GM12878 (cell line): ENCODE measurements around the gene LDB2. TPM values are rescaled to one million over a fixed set of nuclear protein-coding genes. Genes with fewer than 3 reads are reported as not detected.

Experiments
- ATAC-seq: fragments of 200-7000 bp; cut with Tn5 transposase; 3 replicates; pipeline ENCODE4 v1.9.1; 2020; ENCODE audit warnings: mild to moderate bottlenecking, moderate library complexity
- BruUV-seq: library from RNA; stranded (reverse); fragments of 400-500 nt; replicated peaks from 2 replicates; lab custom pipeline; 2021; lab: Mats Ljungman, UMichigan
- CTCF ChIA-PET: fragments of 300-600 bp; sonication (Branson Sonifier 250); formaldehyde crosslinking; extraction: SDS; loops from one replicate; lab custom pipeline; 2021; ENCODE audit warnings: inconsistent platforms; lab: Yijun Ruan, JAX
- POLR2A ChIA-PET: fragments of 350-600 bp; formaldehyde crosslinking; extraction: SDS; loops from one replicate; lab custom pipeline; 2021; ENCODE audit warnings: inconsistent platforms; lab: Charles Lee
- RAD21 ChIA-PET: fragments of 300-600 bp; sonication (Branson Sonifier 250); formaldehyde crosslinking; loops from one replicate; lab custom pipeline; 2023; ENCODE audit warnings: antibody characterized with exemption; ENCODE audit not compliant: unreplicated experiment; lab: Charles Lee
- SMC1A ChIA-PET: fragments of 300-600 bp; sonication (Branson Sonifier 250); formaldehyde crosslinking; loops from one replicate; lab custom pipeline; 2023; ENCODE audit not compliant: unreplicated experiment, uncharacterized antibody; lab: Charles Lee
- DNase-seq: peaks from one replicate; pipeline ENCODE4 v3.0.0-alpha.2; 2011; ENCODE audit warnings: low read depth, low spot score
- FAIRE-seq: peaks from 3 replicates; lab custom pipeline; 2011; peaks lifted over from hg19 to GRCh38; lab: Jason Lieb, UNC
- H2AFZ ChIP-seq: 2 replicates; pipeline ENCODE4 v1.6.0; 2011; ENCODE audit warnings: low read depth, low read length, control low read depth; ENCODE audit not compliant: control insufficient read depth
- H3K27ac ChIP-seq: 2 replicates; pipeline ENCODE4 v1.5.1; 2011; ENCODE audit warnings: control low read depth; ENCODE audit not compliant: control insufficient read depth, insufficient read depth
- H3K27me3 ChIP-seq, 2 experiments: replicated peaks in 1 of 2; 2 replicates each; pipeline versions ENCODE4 v1.6.0 to v1.6.1; 2011; ENCODE audit warnings: low read length in 1 of 2; ENCODE audit not compliant: control insufficient read depth in 2 of 2, insufficient read depth in 2 of 2
- H3K36me3 ChIP-seq, 2 experiments: 2 replicates each; pipeline ENCODE4 v1.5.1; 2011; ENCODE audit warnings: low read length in 1 of 2; ENCODE audit not compliant: control insufficient read depth in 2 of 2, insufficient read depth in 2 of 2
- H3K4me1 ChIP-seq: 2 replicates; pipeline ENCODE4 v1.6.1; 2011; ENCODE audit warnings: mild to moderate bottlenecking, low read length, moderate library complexity, mixed read lengths; ENCODE audit not compliant: control insufficient read depth, insufficient read depth
- H3K4me2 ChIP-seq: 2 replicates; pipeline ENCODE4 v1.6.0; 2011; ENCODE audit warnings: control low read depth; ENCODE audit not compliant: control insufficient read depth, insufficient read depth
- H3K4me3 ChIP-seq: fragments of 200-600 bp; sonication (generic); 2 replicates; pipeline ENCODE4 v1.5.1; 2016
- H3K79me2 ChIP-seq: 2 replicates; pipeline ENCODE4 v1.6.0; 2011; ENCODE audit warnings: low read length; ENCODE audit not compliant: control insufficient read depth, insufficient read depth
- H3K9ac ChIP-seq: 2 replicates; pipeline ENCODE4 v1.8.0; 2011; ENCODE audit warnings: low read length, control low read depth, mixed read lengths; ENCODE audit not compliant: control insufficient read depth, insufficient read depth
- H3K9me3 ChIP-seq: replicated peaks from 3 replicates; pipeline ENCODE4 v1.5.1; 2011; ENCODE audit warnings: mild to moderate bottlenecking, low read length; ENCODE audit not compliant: control insufficient read depth, insufficient read depth
- H4K20me1 ChIP-seq: 2 replicates; pipeline ENCODE4 v1.6.0; 2011; ENCODE audit not compliant: control insufficient read depth, insufficient read depth
- BHLHE40 ChIP-seq, 2 experiments: fragments of 450-650 bp in 1 of 2; IDR thresholded peaks; 2 replicates each; pipeline ENCODE4 v1.6.1; 2011 to 2017; ENCODE audit warnings: low read depth in 2 of 2, borderline replicate concordance in 1 of 2, improper control_type of control experiment in 1 of 2, low read length in 1 of 2, mild to moderate bottlenecking in 1 of 2
- EED ChIP-seq: sonication (generic); IDR thresholded peaks from 2 replicates; pipeline ENCODE4 v1.6.1; 2016; ENCODE audit warnings: antibody characterized with exemption, low read depth
- ELK1 ChIP-seq: IDR thresholded peaks from 2 replicates; pipeline ENCODE4 v1.6.1; 2012; ENCODE audit warnings: low read depth, low read length, improper control_type of control experiment
- EZH2 ChIP-seq: IDR thresholded peaks from 2 replicates; pipeline ENCODE4 v1.6.1; 2012; ENCODE audit warnings: low read depth, mild to moderate bottlenecking, control low read depth, inconsistent platforms, low read length, borderline replicate concordance; ENCODE audit not compliant: control insufficient read depth
- KLF5 ChIP-seq: fragments of 450-650 bp; IDR thresholded peaks from 2 replicates; pipeline ENCODE4 v1.6.1; 2014; ENCODE audit warnings: mild to moderate bottlenecking; ENCODE audit not compliant: partially characterized antibody
- LARP7 ChIP-seq: fragments of 450-650 bp; IDR thresholded peaks from 2 replicates; pipeline ENCODE4 v1.6.1; 2017; ENCODE audit warnings: mild to moderate bottlenecking
- MXI1 ChIP-seq: fragments of 150-350 bp; IDR thresholded peaks from 2 replicates; pipeline ENCODE4 v1.6.1; 2011; ENCODE audit warnings: low read depth, mild to moderate bottlenecking, inconsistent platforms, low read length, improper control_type of control experiment
- NR2C2 ChIP-seq: IDR thresholded peaks from 2 replicates; pipeline ENCODE4 v1.6.1; 2011; ENCODE audit warnings: borderline replicate concordance, low read depth; ENCODE audit not compliant: control insufficient read depth, insufficient read length
- RELB ChIP-seq: fragments of 450-650 bp; IDR thresholded peaks from 2 replicates; pipeline ENCODE4 v1.6.1; 2017; ENCODE audit warnings: low read depth, mild to moderate bottlenecking, moderate library complexity
- TARDBP ChIP-seq: IDR thresholded peaks from 2 replicates; pipeline ENCODE4 v1.6.1; 2016; ENCODE audit warnings: borderline replicate concordance
- TCF7 ChIP-seq: IDR thresholded peaks from 2 replicates; pipeline ENCODE4 v1.6.1; 2014; ENCODE audit warnings: antibody characterized with exemption, borderline replicate concordance
- USF1 ChIP-seq: IDR thresholded peaks from 2 replicates; pipeline ENCODE4 v1.6.1; 2011; ENCODE audit warnings: borderline replicate concordance, low read depth, mild to moderate bottlenecking, moderate library complexity, mixed read lengths, low read length; ENCODE audit not compliant: insufficient read depth; ENCODE audit errors: extremely low read length
- ZBED1 ChIP-seq: IDR thresholded peaks from 2 replicates; pipeline ENCODE4 v1.6.1; 2016; ENCODE audit warnings: borderline replicate concordance
- ZZZ3 ChIP-seq: IDR thresholded peaks from 2 replicates; pipeline ENCODE4 v1.6.1; 2011; ENCODE audit warnings: low read depth; ENCODE audit not compliant: control insufficient read depth, insufficient read length
- WGBS: methylation state at CpG from one replicate; pipeline ENCODE4 v1.1.6; 2016; ENCODE audit warnings: low lambda C conversion rate; ENCODE audit not compliant: insufficient replicate concordance, insufficient coverage; ENCODE audit errors: missing lambda C conversion rate; 5-methylcytosine and 5-hydroxymethylcytosine counted together
- in situ Hi-C: fragments of 300-500 bp; cut with MboI; formaldehyde crosslinking; loops from 9 replicates; pipeline ENCODE4 v1.14.3; 2018; ENCODE audit warnings: mixed read lengths
- intact Hi-C: fragments of 100-400 bp; cut with micrococcal nuclease; formaldehyde crosslinking; loops from one replicate; pipeline ENCODE4 v1.14.2; 2022; ENCODE audit not compliant: unreplicated experiment
- polyA plus RNA-seq, 11 experiments: library from polyadenylated mRNA; depleted of rRNA in 4 of 11; unstranded in 6 of 11; stranded (reverse) in 5 of 11; fragments of >200 nt; fragmentation: Nextera tagmentation in 4 of 11; fragmentation: Illumina TruSeq in 1 of 11; extraction: Ambion mirVana in 4 of 11; extraction: Trizol in 1 of 11; gene quantifications; 1 replicate in 1 of 11; 2 replicates in 10 of 11; pipeline versions ENCODE4 v1.2.1 to v1.2.3, GENCODE V29; 2011 to 2016; ENCODE audit warnings: inconsistent platforms in 2 of 11, missing spikeins in 2 of 11, low read depth in 1 of 11
- total RNA-seq, 4 experiments: library from RNA; depleted of rRNA in 3 of 4; stranded (reverse); fragments of >200 nt in 3 of 4; fragmentation: Illumina TruSeq in 1 of 4; extraction: Trizol in 1 of 4; gene quantifications; 2 replicates each; pipeline versions ENCODE4 v1.2.1 to v1.2.3, GENCODE V29; 2013 to 2021
- TF ChIP-seq, protein P1 (sequence below): IDR thresholded peaks from 2 replicates; pipeline ENCODE4 v1.6.1; 2012; ENCODE audit warnings: low read depth, low read length, improper control_type of control experiment

LDB2 gene
- total and polyA plus RNA-seq, 10 of the 15 experiments (the other 5 are each of a cell fraction or from before 2014, with no cell fraction given), result 0.15 TPM; not detected in 9

DNA sequence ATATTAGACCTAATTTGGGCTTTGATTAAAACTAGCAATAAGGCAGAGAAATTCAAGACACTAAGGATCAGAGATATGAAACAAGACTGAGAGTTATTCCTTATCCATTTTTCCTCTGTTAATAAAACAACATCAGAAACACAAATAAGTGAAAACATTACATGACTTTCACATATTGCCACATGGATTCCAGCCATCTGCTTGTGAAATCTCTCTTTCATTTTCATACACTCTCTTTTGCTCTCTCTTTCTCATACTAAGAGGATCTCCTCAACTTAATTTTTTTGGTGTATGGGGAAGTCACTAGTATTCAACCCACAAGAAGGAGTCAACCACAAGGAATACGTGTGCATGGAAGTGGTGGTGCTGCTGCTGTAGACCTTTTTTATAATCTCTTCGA is 183.0 kb downstream of the LDB2 start:
- no peak for ATAC-seq
- Histone ChIP-seq H3K4me2 (no peak overlapping the region), H3K9me3 (no peaks in the 10 kb centered on the region), H3K36me3 (no peaks in the 10 kb centered on the region), H3K4me3 (no peak overlapping the region), H3K79me2 (no peaks in the 10 kb centered on the region), H2AFZ (no peak overlapping the region), H4K20me1 (no peaks in the 10 kb centered on the region), H3K9ac (no peak overlapping the region), H3K4me1 (no peaks in the 10 kb centered on the region), H3K27me3 (no peaks in the 10 kb centered on the region), H3K27ac (no peak overlapping the region)
- ChIA-PET CTCF (no interaction called here), RAD21 (no interaction called here), POLR2A (no interaction called here), SMC1A (no interaction called here)
- intact Hi-C loops, result no loop called here
- in situ Hi-C loops, result no loop called here
- BruUV-seq, result no TSS peak
- TF ChIP-seq MXI1, result no peak
- no peak for TF ChIP-seq TCF7
- no peak for TF ChIP-seq EED
- TF ChIP-seq KLF5, result no peak
- no peak for TF ChIP-seq USF1
- DNase-seq, result no peak
- no peak for FAIRE-seq
- WGBS, result 0% methylated on average over 2 of the region's 2 CpGs

- no peaks in the 10 kb centered on the region for H3K27me3 ChIP-seq
- H3K9me3 ChIP-seq, result no peaks in the 10 kb centered on the region
- 0% methylated on average over 1 of the region's 1 CpG for WGBS
- H4K20me1 ChIP-seq, result no peaks in the 10 kb centered on the region
- no peaks in the 10 kb centered on the region for H3K36me3 ChIP-seq
- H2AFZ ChIP-seq, result no peak overlapping the region
- no peaks in the 10 kb centered on the region for H3K4me1 ChIP-seq
- DNase-seq (no peak), FAIRE-seq (no peak), ATAC-seq (no peak)
- in situ Hi-C loops, result no loop called here
- SMC1A ChIA-PET, result no interaction called here
- H3K79me2 ChIP-seq, result no peaks in the 10 kb centered on the region
- no TSS peak for BruUV-seq
- POLR2A ChIA-PET, result no interaction called here
- intact Hi-C loops, result no loop called here
- RAD21 ChIA-PET, result no interaction called here
- CTCF ChIA-PET, result no interaction called here
- no peak overlapping the region for H3K27ac ChIP-seq
- no peak overlapping the region for H3K4me2 ChIP-seq
- H3K9ac ChIP-seq, result no peak overlapping the region
- no peak overlapping the region for H3K4me3 ChIP-seq
- TF ChIP-seq NR2C2 (no peak), EZH2 (no peak), ZBED1 (no peak), BHLHE40 (IDR thresholded peaks at IDR 0.05; ENCODE audit: borderline replicate concordance in 1 of 2, low read depth in 2 of 2, low read length in 1 of 2) (no peak), RELB (no peak), LARP7 (no peak), TARDBP (no peak), ELK1 (no peak), ZZZ3 (no peak)
- TF ChIP-seq, protein P1, sequence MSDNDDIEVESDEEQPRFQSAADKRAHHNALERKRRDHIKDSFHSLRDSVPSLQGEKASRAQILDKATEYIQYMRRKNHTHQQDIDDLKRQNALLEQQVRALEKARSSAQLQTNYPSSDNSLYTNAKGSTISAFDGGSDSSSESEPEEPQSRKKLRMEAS, result no peak
These were observed 184.3 kb downstream of the LDB2 start for GRCh38 chr4:16714191-16714590.
